PC-3 (cell line): ENCODE measurements around the gene CLEC19A.

Experiments used
- CTCF ChIP-seq: fragments of 300-600 bp; sonication (generic); conservative IDR thresholded peaks from 2 replicates; pipeline ENCODE4 v1.5.1; 2017; ENCODE audit warnings: antibody characterized with exemption, low read depth, mild to moderate bottlenecking, low read length
- EZH2 ChIP-seq: fragments of 300-600 bp; sonication (generic); IDR thresholded peaks from one replicate; pipeline ENCODE4 v1.6.1; 2017; ENCODE audit warnings: antibody characterized with exemption, mild to moderate bottlenecking, low read length; ENCODE audit not compliant: unreplicated experiment

DNA sequence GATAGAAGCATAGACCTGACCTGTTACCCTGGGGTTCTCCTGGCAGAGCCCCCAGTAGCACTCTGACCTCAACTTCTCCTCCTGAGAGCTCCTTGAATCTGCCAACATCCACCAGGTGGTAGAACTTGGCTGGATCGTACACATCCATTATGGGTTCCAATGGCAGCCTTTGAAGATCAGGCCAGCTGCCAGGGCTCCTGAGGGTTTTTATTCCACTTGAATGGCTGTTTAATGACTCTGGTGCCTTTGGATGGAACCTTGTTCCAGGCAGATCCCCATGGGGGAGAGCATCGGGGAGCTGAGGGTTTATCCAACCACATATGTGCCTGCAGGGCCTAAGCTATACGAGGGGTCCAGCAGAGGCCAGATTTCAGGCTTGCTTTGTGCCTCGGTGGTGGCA lies 47.1 kb upstream of the CLEC19A start:
- TF ChIP-seq CTCF (no peak), EZH2 (no peak)
